C1 segment of cervical spinal cord (tissue), 14 donors: ENCODE measurements around the gene CTR9.

Source experiments
- DNase-seq, 14 donors: peaks; one replicate each; lab custom pipeline; 2025; lab: John Stamatoyannopoulos, UW

CTR9 gene

DNA sequence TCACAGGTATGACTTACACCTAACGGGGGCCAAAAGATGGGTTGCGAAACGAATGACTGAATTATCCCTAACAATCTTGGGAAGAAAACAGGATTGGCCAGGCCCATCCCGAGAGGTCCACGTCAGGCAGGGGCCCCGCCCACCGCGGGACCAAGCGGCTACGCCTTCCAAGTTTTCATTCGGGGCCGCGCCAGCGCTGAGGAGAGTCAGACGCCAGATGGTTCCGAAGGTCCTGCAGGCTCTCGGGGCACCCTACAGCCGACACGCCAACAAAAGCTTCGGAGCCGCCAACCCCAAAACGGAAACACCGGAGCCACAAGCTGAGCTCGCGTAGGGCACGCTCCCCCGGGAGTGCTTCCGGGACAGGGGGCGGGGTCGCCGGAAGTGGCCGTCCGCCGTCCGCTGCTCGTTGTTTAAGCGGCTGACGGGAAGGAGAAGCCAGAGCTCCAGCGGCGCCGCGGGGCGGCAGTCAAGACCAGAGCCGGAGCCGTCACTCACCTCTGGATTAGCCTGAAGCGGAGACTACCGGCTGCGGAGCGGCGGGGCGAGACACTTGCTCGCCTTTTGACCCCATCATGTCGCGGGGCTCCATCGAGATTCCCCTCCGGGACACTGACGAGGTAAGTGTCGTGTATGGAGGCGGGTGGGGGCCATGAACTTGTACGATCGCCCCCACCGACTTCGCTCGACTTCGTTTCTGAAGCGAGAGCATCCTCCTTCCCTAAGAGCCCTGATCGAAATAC, at the start of gene CTR9:
Gene CTR9, plus strand, starts transcription at position 409 of the 743 bp plus-strand sequence. Its CDS starts 167 bp downstream, at position 576.
- peak; percentile 42 to 97 (median 91) for DNase-seq

DNA sequence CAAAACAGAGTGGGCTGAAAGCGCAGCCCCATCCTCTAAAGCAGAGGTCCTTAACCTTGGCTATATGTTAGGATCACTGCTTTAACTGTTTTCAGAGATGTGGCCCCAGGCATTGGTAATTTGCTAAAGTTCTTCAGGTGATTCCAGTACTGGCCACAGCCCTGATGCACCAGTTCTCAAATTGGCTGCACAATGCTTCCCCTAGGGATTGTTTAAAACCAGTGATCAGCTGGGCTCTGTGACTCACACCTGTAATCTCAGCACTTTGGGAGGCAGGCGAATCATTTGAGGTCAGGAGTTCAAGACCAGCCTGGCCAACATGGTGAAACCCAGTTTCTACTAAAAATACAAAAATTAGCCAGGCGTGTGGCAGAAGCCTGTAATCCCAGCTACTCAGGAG, 49.1 kb upstream of the CTR9 start:
- DNase-seq, result no peak

DNA sequence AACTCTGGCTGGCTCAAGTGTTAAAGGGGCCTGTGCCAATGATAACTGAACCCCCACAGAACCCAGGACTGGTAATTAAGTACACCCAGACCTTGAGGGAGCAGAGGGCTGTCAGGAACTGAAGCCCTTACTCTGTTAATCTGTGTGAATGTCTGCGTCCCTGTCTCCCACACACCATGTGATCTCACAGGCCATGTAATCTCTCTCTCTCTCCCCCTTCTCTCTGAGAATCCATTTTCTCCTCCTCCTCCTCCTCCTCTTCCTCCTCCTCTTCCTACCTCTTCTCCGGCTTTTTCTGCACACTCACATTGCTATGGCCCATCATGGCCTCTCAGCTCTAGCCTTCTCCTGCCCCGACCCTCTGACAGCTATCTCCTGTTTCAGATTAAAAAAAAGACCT, 42.9 kb upstream of the CTR9 start:
- no peak for DNase-seq

DNA sequence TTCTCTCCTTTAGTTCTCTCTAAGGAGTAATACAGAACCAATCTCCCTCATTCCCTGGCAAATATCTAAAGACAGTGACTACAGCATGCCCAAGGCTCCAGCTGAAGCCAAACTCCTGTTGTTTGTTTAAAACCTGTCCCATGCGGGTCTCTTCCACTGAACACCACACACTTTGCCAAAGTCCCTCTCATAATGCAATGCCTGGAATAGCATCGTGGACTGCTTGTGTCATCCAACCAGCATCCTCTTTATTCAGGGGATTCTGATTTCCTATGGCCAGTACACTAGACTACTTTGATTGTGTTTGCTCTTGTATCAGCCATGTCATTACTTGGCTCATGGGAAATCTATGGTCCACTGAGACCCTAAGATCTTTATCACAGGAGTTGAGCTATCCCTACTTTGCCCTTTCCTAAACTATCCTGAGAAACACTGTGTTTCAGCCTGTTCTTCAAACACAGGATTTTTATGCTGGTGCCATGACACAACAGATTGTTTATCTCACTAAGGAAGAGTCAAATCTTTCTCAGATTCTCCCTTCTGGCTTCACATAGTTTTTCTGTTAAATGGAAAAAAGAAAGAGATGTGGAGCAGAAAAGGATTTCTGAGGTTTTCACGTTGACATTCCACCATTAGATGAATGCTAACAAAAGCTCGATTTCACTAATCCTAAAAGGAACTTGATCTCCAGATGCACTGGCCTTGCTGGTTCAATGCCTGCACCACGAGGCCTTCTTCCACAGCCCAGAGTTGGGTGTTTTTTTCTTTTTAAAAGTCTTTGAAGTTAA, 41.6 kb upstream of the CTR9 start:
- no peak for DNase-seq

DNA sequence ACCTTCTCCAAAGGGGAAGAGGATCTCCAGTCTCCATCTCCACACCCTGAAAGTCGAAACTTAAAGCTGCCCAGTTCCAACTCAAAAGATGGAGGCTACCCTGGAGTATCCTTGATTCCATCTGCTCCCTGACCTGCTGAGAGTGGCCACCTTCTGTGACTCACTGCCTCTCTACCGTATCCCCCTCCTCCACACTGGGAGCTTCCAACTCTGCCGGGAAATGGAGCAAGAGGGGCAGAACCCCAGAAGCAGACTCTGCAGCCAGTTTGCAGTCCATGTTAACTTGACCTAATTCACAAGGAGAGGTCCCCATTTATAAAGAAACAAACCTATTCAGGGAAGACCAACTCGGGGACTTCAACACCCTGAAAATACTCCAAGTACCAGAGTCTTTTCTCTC, 35.5 kb upstream of the CTR9 start:
- DNase-seq, result peak in 7 of 14 donors; percentile 3 to 76 (median 34)

GRCh38 chr11:10716122-10716521, 34.9 kb upstream of the CTR9 start:
- no peak for DNase-seq

- no peak for DNase-seq
Observed at GRCh38 chr11:10716543-10717259, 34.3 kb upstream of the CTR9 start.

- no peak for DNase-seq
Observed at GRCh38 chr11:10719616-10720015, 31.4 kb upstream of the CTR9 start.

- DNase-seq, result no peak
Observed at GRCh38 chr11:10720881-10721376, 30.1 kb upstream of the CTR9 start.

GRCh38 chr11:10722307-10722706, 28.7 kb upstream of the CTR9 start:
- DNase-seq, result no peak

- DNase-seq, result no peak
Observed at GRCh38 chr11:10725114-10725906, 25.7 kb upstream of the CTR9 start.

DNA sequence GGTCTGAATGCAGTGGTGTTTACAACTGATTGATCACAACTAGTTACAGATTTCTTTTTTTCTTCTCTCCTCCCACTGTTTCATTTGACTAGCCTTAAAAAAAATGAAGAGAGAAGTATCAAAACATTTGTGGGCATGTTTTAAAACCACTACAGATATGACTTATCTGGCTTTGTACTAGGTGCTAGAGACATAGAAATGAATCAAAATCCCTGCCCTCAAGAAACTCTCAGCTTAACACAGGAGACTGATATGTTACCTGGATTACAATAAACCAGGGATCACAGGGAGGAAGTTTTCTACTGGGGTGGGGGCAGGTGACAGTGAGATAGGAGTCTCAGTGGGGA, 25.2 kb upstream of the CTR9 start:
- DNase-seq, result no peak

DNA sequence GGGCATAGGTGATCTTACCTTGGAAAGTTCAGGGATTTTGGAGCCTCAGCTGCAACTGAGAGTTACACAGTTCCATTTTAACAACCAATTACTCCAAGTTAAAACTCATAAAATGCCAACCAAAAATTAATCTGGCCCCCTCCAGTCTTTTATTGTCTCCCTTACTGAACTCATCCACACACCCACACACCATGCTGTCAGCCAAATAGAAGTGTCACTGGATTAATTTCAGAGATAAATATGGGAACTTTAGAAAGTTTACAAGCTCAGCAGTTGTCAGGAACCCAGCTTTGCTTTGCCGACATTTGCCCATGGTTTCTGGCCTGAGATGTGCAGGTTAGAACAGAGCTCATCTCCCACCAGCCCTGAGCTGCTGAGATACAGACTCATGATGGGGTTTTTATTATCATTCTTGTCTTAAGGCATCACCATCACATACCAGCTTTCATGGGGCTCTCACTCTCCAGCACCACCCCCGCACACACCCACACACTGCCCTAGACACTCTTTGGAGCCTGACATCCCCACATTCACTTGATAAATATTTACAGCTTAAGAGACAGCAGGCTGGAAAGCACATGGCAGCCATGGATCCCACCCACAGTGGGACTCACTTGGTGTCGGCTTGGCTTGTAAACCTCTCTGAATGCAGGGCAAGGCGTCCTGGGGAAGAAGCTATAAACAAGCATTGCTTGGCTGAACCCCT, 23.7 kb upstream of the CTR9 start:
- DNase-seq, result no peak

- DNase-seq, result no peak
Observed at GRCh38 chr11:10728154-10728553, 22.9 kb upstream of the CTR9 start.

DNA sequence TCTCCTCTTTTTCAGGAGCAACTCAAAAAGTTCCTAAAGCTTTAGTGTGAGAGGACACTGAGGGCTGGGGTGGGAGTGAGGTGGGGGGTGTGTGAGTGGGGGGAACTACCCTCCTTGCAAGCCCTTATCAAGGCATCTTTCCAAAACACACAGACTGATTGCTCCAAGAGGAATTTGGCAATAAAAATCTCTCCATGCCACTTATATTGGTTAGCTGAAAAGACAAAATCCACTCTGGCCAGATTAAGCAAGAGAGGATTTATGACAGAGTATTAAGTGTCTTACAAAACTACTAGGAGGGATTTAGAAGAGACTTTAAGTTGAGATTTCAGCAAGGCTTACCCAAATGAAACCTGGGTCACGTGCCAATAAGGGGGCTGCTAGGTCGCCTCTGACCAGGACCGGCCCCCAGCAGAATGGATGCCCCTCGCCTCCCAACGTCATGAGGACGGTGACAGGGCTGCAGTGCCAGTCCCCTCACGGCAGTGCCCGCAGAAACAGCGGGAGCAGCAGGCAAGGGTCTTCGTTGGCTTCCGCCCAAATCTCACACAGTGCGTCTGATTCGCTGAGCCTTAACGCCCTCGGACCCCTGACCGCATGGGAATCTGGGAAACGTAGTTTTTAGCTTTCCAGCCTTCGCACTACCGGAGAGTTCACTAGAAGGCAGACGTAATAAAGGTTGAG, 22.1 kb upstream of the CTR9 start:
- DNase-seq, result no peak

GRCh38 chr11:10730151-10730550, 20.9 kb upstream of the CTR9 start:
- DNase-seq, result no peak

DNA sequence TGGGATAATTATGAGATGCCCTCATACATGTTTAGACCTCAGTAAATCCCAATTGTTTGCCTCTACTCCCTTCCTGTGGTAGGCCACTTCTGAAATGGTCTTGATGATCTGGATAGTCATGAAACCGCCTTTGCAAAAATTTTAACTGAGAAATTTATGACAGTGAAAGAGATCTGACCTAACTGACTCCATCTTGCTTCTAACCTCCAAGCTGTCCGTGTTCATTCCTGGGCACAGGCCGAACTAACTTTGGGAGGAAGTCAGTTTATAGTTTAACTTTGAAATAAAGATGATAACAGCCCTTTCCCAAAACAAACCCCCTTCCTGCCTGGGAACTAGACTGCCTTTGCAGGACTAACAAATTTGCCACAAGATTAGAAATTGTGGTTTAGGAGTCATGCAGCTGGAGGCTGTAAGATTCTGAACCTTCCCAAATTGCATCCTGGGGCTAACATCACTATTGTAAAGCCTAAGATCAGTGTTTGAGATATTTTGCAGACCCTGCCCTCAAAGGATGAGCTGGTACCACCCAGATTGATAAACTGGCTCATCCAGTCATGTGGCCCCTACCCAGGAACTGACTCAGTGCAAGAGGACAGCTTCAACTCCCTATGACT, 19.9 kb upstream of the CTR9 start:
- DNase-seq, result no peak

DNA sequence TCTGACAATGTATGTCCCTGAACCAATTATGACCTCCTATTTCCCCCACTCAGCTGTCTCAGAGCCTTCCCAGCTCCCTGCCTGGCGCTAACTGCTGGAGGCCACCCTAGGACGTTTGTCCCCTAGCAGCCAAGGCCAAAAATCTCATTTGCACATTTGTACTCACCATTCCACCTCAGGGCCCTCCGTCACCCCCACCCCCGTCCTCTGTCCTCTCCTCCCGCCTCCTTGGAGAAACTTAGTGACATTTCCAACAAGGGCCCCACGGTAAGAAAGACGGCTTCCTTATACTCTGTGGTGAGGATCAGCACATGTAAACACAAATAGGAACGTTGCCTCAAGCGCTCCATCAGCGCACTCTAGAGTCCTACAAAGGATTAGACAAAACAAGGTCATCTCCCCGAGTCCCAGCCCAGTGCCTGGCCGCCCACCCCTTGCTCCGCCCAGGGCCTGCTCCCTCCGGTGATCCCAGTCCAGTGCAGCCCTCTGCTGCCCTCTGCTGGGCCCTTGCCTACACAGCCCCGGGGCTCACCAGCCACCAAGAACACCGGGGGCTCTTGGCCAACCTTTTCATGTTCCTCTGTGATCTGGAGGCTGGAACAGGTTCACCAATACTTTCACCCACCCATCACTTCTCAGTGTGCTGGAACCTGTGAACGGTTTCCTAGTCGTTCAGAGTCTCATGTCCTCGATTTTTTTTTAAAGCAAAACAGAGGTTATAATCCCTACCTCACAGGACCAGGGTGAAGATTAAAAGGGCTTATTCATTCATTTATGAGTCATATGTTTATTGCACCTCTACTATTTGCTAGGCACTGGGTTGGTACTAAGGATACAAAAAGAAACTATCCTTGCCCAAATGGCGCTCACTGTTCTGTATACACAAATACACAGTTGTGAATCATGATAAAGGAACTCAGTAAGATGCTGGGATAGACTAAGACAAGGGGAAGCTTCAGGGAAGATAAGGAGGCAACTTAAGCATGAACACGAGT, 15.3 kb upstream of the CTR9 start:
- peak; percentile 37 to 92 (median 82) for DNase-seq
